ENCODE measurements around the gene EIF3D.

Gene EIF3D

GRCh38 chr22:36464715-36465231 lies 64.2 kb downstream of the EIF3D start:
- no peak for DNase-seq

DNA sequence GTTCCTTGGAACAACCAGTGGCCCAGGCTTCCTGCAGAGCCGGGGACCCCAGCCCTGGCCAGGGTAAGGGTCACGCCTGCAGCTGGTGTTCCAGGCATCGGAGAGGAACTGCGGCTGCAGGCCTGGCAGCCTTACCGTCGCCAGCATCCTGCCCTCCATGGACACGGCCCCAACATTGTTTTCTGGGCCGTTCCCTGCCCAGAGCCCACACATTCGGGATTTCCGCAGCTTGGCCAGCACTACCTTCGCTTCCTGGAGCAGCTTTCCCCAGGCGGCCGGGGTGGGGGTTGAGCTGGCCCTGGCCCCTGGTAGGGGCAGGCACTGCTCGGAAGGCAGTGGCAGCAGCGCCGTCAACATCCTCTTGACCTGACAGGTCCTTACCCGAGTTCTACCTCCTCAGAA lies 65.2 kb downstream of the EIF3D start:
- DNase-seq, result no peak

DNA sequence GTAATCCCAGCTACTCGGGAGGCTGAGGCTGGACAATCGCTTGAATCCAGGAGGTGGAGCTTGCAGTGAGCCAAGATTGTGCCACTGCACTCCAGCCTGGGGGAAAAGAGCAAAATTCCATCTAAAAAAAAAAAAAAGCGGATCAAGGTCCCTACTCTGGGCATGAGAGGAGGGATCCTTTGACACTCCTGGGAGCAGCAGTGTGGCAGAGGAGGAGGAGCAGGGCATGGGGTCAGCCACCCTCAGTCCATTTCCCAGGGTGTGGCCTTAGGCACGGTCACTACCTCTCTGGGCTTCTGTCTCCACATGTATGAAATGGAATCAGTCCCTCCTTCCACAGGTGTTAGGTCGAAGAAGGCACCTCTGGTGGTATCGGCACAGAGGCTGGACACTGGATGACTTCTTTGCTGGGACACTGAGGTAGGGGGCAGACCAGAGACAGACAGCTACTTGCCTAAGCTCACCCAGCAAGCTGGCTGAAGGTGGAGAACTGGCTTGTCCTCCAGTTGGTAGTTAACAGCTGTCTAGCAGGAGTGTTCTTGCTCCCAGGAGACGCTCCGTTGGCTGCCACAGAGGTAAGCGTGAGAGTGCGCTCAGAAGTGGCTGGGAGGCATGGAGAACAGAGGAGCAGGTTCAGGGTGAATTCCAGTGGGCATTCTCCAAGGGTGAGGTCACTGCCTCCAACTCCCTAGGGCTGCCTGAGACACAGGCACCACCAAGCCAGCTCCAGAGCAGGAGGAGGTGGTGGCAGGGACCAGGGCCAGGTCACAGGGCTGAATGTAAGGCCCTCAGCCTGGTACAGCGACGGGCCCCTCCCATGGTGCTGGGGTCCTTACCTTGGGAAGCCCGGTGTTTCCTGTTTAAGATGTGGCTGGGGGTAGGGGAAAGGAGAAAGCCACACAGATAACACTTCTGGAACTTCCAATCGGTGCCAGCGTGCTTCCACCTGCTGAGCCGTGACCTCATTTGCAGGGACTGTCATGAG lies 67.0 kb downstream of the EIF3D start:
- DNase-seq, result no peak

Measured in midbrain (tissue), 1 donor.